GM12878 (cell line): ENCODE results near the gene TMEM132D.

Source experiments
- EZH2 ChIP-seq: IDR thresholded peaks from 2 replicates; pipeline ENCODE4 v1.6.1; 2012; ENCODE audit warnings: low read depth, mild to moderate bottlenecking, control low read depth, inconsistent platforms, low read length, borderline replicate concordance; ENCODE audit not compliant: control insufficient read depth
- FOXM1 ChIP-seq: IDR thresholded peaks from 2 replicates; pipeline ENCODE4 v1.6.1; 2012; ENCODE audit warnings: low read depth, mild to moderate bottlenecking, inconsistent platforms, low read length, moderate library complexity
- MYB ChIP-seq: fragments of 150-350 bp; IDR thresholded peaks from 2 replicates; pipeline ENCODE4 v1.6.1; 2014; ENCODE audit warnings: mild to moderate bottlenecking, low read depth, low read length, borderline replicate concordance
- NFIC ChIP-seq: IDR thresholded peaks from 2 replicates; pipeline ENCODE4 v1.6.1; 2012; ENCODE audit warnings: low read depth, mild to moderate bottlenecking, inconsistent platforms, low read length, moderate library complexity
- POLR2AphosphoS5 ChIP-seq: IDR thresholded peaks from 2 replicates; pipeline ENCODE4 v1.6.1; 2011; ENCODE audit warnings: mild to moderate bottlenecking, low read length, inconsistent platforms
- REST ChIP-seq: IDR thresholded peaks from 2 replicates; pipeline ENCODE4 v1.6.1; 2012; ENCODE audit warnings: mild to moderate bottlenecking, low read depth, low read length

- no peak for TF ChIP-seq POLR2AphosphoS5
- no peak for TF ChIP-seq EZH2
- TF ChIP-seq FOXM1, result no peak
- TF ChIP-seq REST, result no peak
- TF ChIP-seq NFIC, result no peak
- TF ChIP-seq MYB, result no peak
Measured at GRCh38 chr12:129081755-129082250, 822.0 kb downstream of the TMEM132D start.
